ENCODE measurements around the gene IGFL4.

DNA sequence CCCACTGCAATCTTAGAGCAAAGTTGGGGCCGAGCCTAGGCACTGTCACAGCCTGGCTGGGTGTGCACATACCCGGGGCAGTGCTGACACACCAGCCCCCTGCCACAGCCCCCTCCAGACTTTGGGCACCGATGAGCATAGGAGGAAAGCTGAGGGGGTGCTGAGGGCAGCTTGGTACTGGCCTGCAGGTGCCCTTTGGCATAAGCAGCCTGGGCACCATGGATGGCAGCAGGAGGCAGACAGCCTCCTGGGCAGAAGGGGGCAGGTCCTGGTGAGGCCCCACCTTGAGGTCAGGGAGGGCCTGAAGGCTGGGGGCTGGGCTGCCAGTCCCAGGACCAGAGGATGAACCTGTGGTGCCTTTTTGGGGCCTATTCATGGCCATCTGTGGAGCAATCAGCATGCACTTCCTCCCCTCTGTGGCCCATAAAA is 8.2 kb downstream of the IGFL4 start:
- no peak for TF ChIP-seq CTCF (IDR thresholded peaks at IDR 0.05)
- TF ChIP-seq POLR2A (IDR thresholded peaks at IDR 0.05), result no peak
